MM.1S (cell line): ENCODE results near the gene DRC7.

Experiments
- CTCF ChIP-seq: fragments of 300-600 bp; sonication (generic); IDR thresholded peaks from 2 replicates; pipeline ENCODE4 v1.5.1; 2016; ENCODE audit warnings: antibody characterized with exemption, low read length, mixed read lengths
- EZH2 ChIP-seq: fragments of 300-600 bp; sonication (generic); optimal IDR thresholded peaks from 2 replicates; pipeline ENCODE3; 2017; ENCODE audit warnings: low read depth, mild to moderate bottlenecking, antibody characterized with exemption, low read length, mixed read lengths

- no peak for TF ChIP-seq CTCF
- no peak for TF ChIP-seq EZH2
Observed at GRCh38 chr16:57727610-57728009, 33.0 kb downstream of the DRC7 start.
